Renal cortex interstitium (tissue), 11 donors: ENCODE measurements around the gene CCT6B. TPM values are rescaled to one million over a fixed set of nuclear protein-coding genes. Genes with fewer than 3 reads are reported as not detected.

Source experiments
- DNase-seq, 11 donors: peaks; one replicate each; pipeline ENCODE4 v3.0.0-alpha.2; 2013; ENCODE audit warnings: low read depth in 9 of 11, low spot score in 4 of 11; ENCODE audit errors: extremely low read depth in 1 of 11
- polyA plus RNA-seq, 3 donors: library from polyadenylated mRNA; unstranded; fragments of 120-200 nt; gene quantifications; one replicate each; pipeline ENCODE4 v1.2.1, GENCODE V29; 2013; ENCODE audit not compliant: insufficient read length in 3 of 3

The CCT6B gene
- polyA plus RNA-seq, 3 donors, result 4.9 to 5.8 (median 5.7) TPM

DNA sequence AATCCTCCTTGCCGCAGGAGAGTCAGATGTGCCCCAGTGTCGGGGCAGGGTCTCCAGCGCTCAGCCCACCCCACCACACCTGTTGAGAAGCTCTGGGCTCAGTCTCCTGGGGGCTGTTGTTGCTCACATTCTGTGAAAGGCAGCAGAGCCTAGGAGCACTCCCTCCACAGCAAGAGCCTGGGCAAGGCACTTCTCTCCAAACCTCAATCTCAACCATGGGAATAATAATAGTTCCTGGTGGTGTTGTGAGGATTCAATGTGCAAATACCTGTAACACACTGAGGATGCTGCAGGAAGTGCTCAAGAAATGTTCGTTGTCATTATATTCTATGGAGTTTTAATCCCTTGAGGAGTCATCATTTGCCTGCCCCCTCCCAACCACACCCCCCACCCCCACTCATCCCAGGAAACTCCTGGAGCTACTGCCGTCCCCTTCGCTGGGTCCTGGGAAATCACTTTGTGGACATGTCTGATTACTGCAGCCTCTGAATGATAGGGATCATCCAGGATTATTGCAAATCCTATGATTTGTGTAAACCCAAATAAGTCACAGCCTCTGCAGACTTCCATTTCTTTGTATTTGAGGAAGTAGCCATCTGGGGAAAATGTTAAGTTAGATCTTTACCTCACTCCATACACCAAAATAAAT is 61.5 kb downstream of the CCT6B start:
- DNase-seq, result no peak

DNA sequence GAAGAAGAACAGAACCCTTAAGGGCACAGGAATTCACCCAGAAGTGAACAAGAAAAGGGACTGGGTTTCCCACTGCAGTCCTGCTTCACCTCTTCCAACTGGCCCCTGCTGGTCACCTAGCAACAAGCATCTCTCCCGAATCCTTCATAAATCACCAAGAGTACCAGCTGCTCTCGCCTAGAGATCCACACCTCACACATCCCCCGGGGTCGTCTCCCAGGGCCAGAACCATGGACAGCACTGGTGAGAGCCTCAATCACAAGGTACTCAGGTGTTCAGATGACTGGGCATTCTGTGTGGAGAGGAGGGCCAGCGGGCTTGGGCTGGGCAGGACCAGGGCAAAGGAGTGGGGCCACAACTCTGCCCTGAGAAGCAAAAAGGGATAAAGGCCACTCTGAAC is 65.9 kb downstream of the CCT6B start:
- DNase-seq, result peak in 2 of 11 donors; percentile 11 to 16

DNA sequence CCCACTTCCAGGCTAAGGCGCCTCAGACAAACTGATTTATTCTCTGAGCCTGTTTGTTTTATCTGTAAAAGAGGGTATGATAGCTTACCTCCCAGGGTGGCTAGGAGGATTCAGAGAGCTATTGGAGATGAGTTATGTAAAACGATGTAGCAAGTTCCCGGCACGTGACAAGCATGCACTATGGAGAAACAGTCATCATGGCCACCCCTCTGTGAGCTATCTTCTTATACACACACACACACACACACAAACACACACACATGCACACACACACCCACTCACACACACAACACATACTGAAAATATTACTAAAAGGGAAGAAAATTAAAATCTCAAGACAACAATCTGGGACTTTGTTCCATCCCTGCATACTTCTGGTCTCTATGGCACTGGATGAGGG is 66.3 kb downstream of the CCT6B start:
- DNase-seq, result no peak

DNA sequence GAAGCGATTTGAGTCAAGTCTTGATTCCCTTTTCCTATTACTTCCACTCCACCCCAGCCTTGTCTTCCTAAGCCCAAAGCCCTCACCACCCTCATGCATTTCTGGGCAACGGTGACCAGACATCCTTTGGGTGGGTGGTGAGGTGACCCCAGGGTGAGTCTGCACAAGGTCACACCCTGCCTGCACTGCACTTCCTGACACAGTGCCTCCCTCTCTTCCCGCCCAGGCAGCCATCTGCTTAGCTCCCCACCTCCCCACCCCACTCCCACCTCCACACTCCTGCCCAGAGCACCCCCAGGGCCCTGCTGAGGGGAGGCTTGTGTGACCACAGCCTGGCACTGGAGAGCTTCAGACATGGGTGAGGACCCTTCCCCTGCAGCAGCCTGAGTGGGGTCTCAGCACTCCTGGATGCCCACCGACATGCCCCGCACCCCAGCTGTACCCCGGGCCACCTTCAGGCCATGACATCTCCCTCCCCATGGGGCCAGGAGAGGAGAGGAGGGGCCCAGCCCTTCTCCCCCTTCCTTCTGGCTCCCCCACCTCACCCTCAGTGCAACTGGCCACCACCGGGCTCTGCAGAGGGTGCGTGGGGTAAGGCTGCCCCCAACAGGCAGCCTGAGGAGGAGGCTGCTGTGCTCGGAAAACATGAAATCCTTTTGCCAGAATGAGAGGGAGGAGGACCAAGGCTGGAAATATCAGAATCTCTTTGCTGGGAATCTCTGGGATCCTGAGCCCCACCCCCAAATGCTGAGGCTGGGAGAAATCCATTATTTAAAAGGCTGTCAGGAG is 68.6 kb downstream of the CCT6B start:
- DNase-seq, result peak in 2 of 11 donors; percentile 13 to 17

DNA sequence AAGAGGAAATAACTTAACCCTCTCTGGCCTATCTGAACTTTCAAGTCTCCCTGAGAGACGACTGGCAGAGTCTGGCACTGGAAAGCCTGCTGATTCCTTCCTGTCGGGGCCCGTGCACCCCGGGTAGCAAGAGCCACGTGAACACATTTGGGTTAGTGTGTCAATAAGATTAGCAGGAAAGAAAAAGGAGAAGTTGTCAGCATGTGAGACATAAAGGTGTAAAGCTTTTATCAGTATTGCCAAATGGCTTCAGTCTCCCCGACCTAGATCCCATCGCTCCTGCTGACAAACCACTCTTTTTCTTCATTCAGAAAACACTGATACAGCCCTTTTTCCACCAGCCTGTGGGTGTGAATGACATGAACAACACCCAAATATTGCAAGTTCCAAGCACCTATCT is 74.4 kb downstream of the CCT6B start:
- DNase-seq, result no peak

DNA sequence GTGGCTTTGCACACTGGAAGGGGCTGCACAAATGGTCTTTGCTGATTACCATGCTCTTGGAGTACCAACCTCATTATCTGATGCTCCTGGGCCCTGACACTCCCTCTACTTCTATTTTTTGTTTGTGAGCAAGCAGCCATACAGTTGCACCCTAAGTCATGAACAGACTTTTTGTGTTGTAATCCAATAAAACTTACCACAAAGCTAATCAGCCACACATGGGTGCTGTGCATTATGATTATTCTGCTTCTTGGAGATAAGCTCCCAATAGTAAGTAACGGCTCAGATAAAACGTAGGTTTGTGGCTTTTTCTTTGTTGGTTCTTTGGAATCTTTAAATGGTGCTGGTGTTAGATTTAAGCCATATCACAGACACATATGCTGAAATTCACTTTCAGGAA is 76.2 kb downstream of the CCT6B start:
- no peak for DNase-seq

DNA sequence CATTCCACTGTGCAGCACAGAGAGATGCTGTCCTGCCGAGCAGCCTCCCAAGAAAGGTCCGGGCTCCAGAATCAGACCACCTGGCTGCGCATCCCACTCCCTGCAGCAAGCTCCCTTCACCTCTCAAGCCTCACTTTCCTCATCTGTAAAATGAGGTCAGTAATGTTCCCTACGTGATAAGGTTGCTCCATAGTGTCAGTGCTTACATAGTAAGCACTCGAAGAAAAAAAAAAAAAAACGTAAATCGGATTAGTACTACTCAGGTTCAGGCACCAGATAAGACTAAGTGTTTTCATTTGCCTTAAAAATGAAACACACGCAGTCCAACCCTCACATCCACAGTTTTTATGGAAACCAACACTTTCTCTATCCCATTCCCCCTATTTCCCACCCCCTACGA is 76.7 kb downstream of the CCT6B start:
- DNase-seq, result no peak

DNA sequence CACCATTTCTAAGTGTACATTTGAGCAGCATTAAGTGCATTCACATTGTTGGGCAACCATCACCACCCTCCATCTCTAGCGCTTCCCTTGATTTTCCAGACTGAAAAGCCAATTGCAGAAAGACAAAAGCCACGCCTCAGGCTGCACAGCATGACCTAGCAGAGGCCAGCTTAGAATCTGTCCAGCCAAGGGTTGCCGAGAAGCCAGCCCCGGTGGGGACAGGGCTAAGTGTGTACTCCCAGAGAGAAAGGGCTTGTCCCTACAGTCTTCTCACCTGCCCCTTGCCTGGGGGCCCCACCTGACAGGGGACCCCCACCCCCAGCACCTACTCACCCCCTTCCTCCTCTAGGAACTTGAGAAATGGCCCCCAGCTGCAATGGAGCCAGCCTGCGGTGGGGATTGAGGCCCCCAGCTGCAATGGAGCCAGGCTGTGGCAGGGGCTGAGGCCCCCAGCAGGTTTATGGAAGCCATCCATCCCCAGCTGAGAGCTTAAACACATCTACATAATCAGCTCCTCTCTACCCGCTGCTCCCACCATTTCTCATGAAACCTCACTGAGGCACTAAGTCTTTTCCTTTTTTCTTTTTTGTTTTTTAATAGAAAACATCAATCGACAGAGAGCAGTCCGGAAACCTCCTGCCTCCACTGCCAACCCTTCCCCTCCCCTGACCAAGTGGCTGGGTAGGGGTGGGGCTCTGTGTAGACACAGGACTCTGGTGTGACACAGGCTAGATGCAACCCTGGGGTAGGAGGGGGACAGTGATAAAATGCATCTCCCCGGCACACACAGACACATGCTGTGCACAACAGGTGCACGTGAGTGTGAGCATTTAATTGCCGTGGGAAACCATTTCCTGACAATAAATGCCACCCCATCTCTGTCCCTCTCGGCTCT is 77.9 kb downstream of the CCT6B start:
- no peak for DNase-seq

DNA sequence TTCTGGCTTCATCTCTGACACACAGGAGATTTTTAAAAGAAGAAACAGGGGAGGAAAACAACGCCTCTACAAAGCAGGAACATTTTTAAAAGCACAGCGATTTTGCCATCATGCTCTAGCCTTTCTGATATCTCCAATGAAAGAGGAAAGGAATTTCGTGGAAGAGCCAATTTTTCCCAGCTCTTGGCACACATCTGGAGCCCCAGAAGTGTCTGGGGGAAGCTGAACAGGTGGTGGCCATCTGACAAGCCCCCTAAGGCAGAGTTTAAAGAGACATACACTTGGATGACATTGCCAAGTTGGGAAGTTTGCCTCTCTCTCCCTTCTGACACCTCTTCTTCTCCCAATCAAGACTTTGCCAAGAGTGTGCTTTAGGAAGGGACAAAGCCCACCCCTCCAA is 82.1 kb downstream of the CCT6B start:
- no peak for DNase-seq

Other genes with a start within 250 kb of the CCT6B start
- 10 to 100 TPM; 21.7 to 25.8 (median 25.0) TPM for gene ZNF830, start 80 bp upstream of the CCT6B start, polyA plus RNA-seq
- gene LIG3, start 19.1 kb upstream of the CCT6B start, polyA plus RNA-seq, result 10 to 100 TPM; 32.3 to 38.5 (median 38.1) TPM
- 10 to 100 TPM; 22.1 to 26.2 (median 22.9) TPM for gene RFFL, start 102.2 kb upstream of the CCT6B start, polyA plus RNA-seq
- 10 to 100 TPM; 10.9 to 13.6 (median 11.6) TPM for gene RAD51D, start 158.4 kb upstream of the CCT6B start, polyA plus RNA-seq
- gene FNDC8, start 160.2 kb upstream of the CCT6B start, polyA plus RNA-seq, result under 1 TPM in 2 of 3 donors, not detected in 1; 0.27 to 0.28 TPM
- gene NLE1, start 180.8 kb upstream of the CCT6B start, polyA plus RNA-seq, result 10 to 100 TPM; 14.0 to 18.1 (median 16.8) TPM
- gene UNC45B, start 186.4 kb upstream of the CCT6B start, polyA plus RNA-seq, result under 1 TPM; 0.09 to 0.27 (median 0.20) TPM
- gene SLC35G3, start 232.9 kb upstream of the CCT6B start, polyA plus RNA-seq, result not detected